ENCODE measurements around the gene TUBGCP3.
"Not testable (repeated sequence)": the region's sequence is repeated elsewhere in the genome, so short reads cannot be mapped to it uniquely, and the experiment has no call there.

Gene TUBGCP3

DNA sequence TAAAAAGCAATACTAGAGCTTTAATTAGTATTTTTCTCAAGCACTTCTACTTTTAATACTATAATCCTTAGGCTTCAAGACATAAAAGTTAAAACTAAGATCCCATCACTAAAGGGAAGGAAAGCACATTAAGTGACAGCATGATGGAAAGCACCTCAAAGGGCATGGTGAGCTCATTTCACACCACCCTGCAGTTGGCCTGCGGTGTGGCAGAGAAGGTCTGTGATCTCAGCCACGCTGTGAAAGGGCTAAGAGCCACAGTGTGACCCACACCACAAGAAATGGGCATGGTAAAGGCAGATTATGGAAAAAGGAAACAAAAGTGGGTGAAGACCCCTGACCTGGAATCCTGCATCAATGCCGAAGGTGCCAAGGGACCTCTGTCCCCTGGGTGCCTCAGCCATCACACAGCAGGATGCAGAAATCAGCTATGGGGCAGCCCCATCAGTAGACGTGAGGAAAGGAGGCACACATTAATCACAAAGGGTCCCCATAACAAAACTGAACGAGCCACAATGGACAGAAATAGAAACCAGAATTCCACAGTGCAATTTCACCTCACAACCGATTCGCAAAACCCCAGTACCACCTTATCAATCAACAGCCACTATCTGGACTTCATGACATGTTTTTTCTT lies 33.6 kb downstream of the TUBGCP3 start:
- Histone ChIP-seq H3K9me3 (ENCODE audit: control insufficient read depth in 1 of 2, low read length in 2 of 2) (no peaks in the 10 kb centered on the region), H3K4me3 (ENCODE audit: low read depth in 1 of 2, low read length in 2 of 2) (no peak overlapping the region), H3K4me1 (ENCODE audit: control insufficient read depth in 1 of 2, insufficient read depth in 2 of 2, low read length in 2 of 2) (no peaks in the 10 kb centered on the region), H3K27me3 (ENCODE audit: low read depth, low read length) (no peaks in the 10 kb centered on the region), H3K27ac (ENCODE audit: low read length) (no peak overlapping the region), H3K36me3 (ENCODE audit: control insufficient read depth in 1 of 2, insufficient read depth in 2 of 2, low read length in 2 of 2) (peaks cover 62 to 84% of the 10 kb centered on the region in 2 donors)

DNA sequence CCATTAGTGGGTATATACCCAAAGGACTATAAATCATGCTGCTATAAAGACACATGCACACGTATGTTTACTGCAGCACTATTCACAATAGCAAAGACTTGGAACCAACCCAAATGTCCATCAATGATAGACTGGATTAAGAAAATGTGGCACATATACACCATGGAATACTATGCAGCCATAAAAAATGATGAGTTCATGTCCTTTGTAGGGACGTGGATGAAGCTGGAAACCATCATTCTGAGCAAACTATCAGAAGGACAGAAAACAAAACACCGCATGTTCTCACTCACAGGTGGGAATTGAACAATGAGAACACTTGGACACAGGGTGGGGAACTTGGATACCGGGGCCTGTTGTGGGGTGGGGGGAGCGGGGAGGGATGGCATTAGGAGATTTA lies 39.0 kb downstream of the TUBGCP3 start:
- not testable (repeated sequence) for H3K4me1 ChIP-seq (ENCODE audit: control insufficient read depth in 1 of 2, insufficient read depth in 2 of 2, low read length in 2 of 2); H3K27me3 ChIP-seq (ENCODE audit: low read depth, low read length); H3K9me3 ChIP-seq (ENCODE audit: control insufficient read depth in 1 of 2, low read length in 2 of 2); H3K4me3 ChIP-seq (ENCODE audit: low read depth in 1 of 2, low read length in 2 of 2); H3K27ac ChIP-seq (ENCODE audit: low read length)
- H3K36me3 ChIP-seq (ENCODE audit: control insufficient read depth in 1 of 2, insufficient read depth in 2 of 2, low read length in 2 of 2): peaks cover 50 to 76% of the 10 kb centered on the region in 2 donors

DNA sequence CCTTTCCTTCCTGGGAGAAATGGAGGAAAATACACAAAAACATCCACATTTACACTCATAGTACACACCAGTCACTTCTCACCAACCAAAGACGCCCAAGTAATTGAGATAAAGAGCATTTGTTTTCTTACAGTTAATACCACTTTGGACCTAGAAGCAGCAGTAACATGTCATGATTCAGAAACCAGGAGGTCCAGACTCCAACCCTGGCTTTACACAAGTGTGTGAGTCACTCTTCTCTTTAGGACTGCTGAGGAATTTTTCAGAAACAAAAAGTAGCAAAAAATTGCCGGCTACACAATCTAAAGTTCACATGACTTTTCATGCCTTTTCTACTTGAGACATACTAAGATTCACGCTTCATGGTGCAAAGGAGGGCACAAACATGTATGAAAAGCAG lies 42.1 kb downstream of the TUBGCP3 start:
- peaks cover 32 to 47% of the 10 kb centered on the region in 2 donors for H3K36me3 ChIP-seq (ENCODE audit: control insufficient read depth in 1 of 2, insufficient read depth in 2 of 2, low read length in 2 of 2)
- H3K27ac ChIP-seq (ENCODE audit: low read length): no peak overlapping the region
- no peaks in the 10 kb centered on the region for H3K9me3 ChIP-seq (ENCODE audit: control insufficient read depth in 1 of 2, low read length in 2 of 2)
- no peak overlapping the region for H3K4me3 ChIP-seq (ENCODE audit: low read depth in 1 of 2, low read length in 2 of 2)
- H3K4me1 ChIP-seq (ENCODE audit: control insufficient read depth in 1 of 2, insufficient read depth in 2 of 2, low read length in 2 of 2): no peaks in the 10 kb centered on the region
- H3K27me3 ChIP-seq (ENCODE audit: low read depth, low read length): no peaks in the 10 kb centered on the region

DNA sequence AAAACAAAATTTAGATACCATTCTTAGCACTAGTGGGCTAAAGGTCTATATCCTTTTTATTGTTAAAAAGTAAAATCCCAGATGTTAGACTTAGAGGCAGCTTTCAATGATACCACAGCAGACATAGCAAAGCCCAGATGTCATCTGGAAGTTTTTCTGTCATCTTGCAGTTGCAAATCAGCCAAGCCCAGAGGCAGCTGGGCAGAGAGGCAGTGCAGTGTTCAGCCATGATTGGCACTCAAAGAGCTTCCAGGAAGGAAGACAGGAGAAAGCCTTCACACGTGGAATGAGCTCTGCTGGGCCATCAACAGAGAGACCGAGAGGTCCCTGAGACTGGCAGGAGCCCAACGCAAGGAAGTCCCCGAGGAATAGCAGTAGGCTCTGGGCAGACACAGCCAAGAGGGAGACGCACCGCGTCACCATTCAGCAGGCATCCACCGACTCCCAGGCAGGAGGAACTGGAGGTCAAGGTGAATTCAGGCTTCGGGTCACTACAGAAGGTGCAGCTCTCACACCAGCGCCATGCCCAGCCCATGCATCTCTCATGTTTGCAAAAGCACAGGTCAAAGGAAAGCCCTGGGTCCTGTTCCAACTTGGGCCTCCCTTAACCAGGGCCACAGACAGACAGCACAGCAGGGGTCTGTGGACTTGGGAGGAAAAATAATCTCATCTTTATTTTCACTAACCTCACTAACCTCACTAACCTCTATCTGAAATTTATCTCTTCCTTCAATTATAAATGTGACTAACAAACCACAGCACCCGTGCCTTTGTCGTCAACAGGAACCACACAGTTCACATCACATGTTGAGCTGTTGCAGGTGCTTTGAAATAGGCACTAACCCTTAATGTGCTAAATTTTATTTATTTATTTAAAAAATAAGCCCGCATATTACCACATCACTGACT lies 54.9 kb downstream of the TUBGCP3 start:
- no peaks in the 10 kb centered on the region for H3K4me1 ChIP-seq (ENCODE audit: control insufficient read depth in 1 of 2, insufficient read depth in 2 of 2, low read length in 2 of 2)
- H3K9me3 ChIP-seq (ENCODE audit: control insufficient read depth in 1 of 2, low read length in 2 of 2): no peaks in the 10 kb centered on the region
- H3K36me3 ChIP-seq (ENCODE audit: control insufficient read depth in 1 of 2, insufficient read depth in 2 of 2, low read length in 2 of 2): peaks cover 0 to 6% of the 10 kb centered on the region in 2 donors
- H3K4me3 ChIP-seq (ENCODE audit: low read depth in 1 of 2, low read length in 2 of 2): no peak overlapping the region
- H3K27me3 ChIP-seq (ENCODE audit: low read depth, low read length): no peaks in the 10 kb centered on the region
- no peak overlapping the region for H3K27ac ChIP-seq (ENCODE audit: low read length)

DNA sequence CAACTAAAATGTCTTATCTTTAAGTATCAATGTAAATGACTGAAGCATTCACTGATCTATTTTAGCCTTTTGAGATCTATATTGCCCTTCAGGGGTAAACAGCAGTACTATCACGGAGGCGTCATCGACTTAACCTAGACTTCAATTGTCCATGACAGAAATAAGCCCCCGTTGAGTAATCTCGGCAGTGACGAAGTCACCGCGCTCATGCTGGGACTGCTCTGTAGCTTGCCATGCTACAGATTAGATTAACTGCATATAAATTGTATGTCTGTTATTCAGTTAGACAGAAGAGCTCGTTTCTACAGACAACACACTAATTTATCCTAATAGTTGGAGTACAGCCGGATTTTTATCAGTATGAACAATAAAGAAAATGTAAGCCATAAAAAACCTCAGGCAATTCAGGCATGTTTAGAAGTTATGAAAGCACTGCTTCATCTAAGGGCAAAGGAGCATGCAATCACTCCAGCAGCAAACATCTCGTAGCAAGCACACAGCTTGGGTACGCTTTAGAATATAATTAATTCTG lies 56.6 kb downstream of the TUBGCP3 start:
- H3K36me3 ChIP-seq (ENCODE audit: control insufficient read depth in 1 of 2, insufficient read depth in 2 of 2, low read length in 2 of 2): peaks cover 0 to 9% of the 10 kb centered on the region in 2 donors
- no peaks in the 10 kb centered on the region for H3K9me3 ChIP-seq (ENCODE audit: control insufficient read depth in 1 of 2, low read length in 2 of 2)
- H3K27me3 ChIP-seq (ENCODE audit: low read depth, low read length): no peaks in the 10 kb centered on the region
- no peaks in the 10 kb centered on the region for H3K4me1 ChIP-seq (ENCODE audit: control insufficient read depth in 1 of 2, insufficient read depth in 2 of 2, low read length in 2 of 2)
- no peak overlapping the region for H3K27ac ChIP-seq (ENCODE audit: low read length)
- no peak overlapping the region for H3K4me3 ChIP-seq (ENCODE audit: low read depth in 1 of 2, low read length in 2 of 2)

DNA sequence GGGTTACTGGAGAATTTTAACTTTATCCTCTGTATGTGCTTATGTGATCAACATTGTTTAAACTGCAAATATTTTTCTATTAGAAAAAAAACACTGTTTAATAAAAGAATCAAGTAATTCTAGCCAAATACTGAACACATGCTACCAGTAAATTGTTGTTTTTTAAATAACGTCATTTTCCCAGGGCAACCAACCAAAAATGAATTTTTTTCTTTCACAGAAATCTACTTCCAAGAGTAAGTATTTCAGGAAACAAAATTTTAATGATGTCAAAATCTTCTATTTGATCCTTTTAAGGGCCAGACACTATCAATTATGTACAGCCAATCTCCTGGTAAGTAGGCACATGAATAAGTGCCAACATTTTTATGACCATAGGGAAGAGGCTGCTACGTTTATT lies 57.1 kb downstream of the TUBGCP3 start:
- H3K4me1 ChIP-seq (ENCODE audit: control insufficient read depth in 1 of 2, insufficient read depth in 2 of 2, low read length in 2 of 2): no peaks in the 10 kb centered on the region

DNA sequence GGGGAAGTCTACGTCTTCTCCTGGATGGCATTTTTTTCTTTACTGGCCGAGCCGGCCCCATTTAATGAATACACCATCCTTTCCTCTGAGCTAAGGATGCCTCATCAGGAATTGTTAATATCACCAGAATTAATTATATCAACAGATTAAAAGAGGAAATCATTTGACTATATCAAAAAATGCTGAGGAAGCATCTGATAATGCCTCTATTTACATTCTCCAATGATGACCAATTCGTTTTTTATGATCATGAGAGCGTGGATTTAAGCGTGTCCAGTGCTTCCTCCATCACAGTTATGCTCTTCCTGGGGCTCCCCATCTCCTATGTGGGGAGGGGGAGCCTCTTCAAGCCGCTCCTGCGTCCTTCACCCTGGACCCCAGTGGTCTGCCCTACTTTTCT lies 58.7 kb downstream of the TUBGCP3 start:
- no peaks in the 10 kb centered on the region for H3K4me1 ChIP-seq (ENCODE audit: control insufficient read depth in 1 of 2, insufficient read depth in 2 of 2, low read length in 2 of 2)
- peaks cover under 1 to 23% of the 10 kb centered on the region in 2 donors for H3K36me3 ChIP-seq (ENCODE audit: control insufficient read depth in 1 of 2, insufficient read depth in 2 of 2, low read length in 2 of 2)
- no peak overlapping the region for H3K27ac ChIP-seq (ENCODE audit: low read length)
- no peak overlapping the region for H3K4me3 ChIP-seq (ENCODE audit: low read depth in 1 of 2, low read length in 2 of 2)
- H3K9me3 ChIP-seq (ENCODE audit: control insufficient read depth in 1 of 2, low read length in 2 of 2): no peaks in the 10 kb centered on the region
- no peaks in the 10 kb centered on the region for H3K27me3 ChIP-seq (ENCODE audit: low read depth, low read length)

More for the DNA sequence above, 57.1 kb downstream of the TUBGCP3 start:
- H3K4me3 ChIP-seq (ENCODE audit: low read depth in 1 of 2, low read length in 2 of 2): no peak overlapping the region
- H3K36me3 ChIP-seq (ENCODE audit: control insufficient read depth in 1 of 2, insufficient read depth in 2 of 2, low read length in 2 of 2): peaks cover 0 to 10% of the 10 kb centered on the region in 2 donors
- H3K9me3 ChIP-seq (ENCODE audit: control insufficient read depth in 1 of 2, low read length in 2 of 2): no peaks in the 10 kb centered on the region
- H3K27ac ChIP-seq (ENCODE audit: low read length): no peak overlapping the region
- no peaks in the 10 kb centered on the region for H3K27me3 ChIP-seq (ENCODE audit: low read depth, low read length)

DNA sequence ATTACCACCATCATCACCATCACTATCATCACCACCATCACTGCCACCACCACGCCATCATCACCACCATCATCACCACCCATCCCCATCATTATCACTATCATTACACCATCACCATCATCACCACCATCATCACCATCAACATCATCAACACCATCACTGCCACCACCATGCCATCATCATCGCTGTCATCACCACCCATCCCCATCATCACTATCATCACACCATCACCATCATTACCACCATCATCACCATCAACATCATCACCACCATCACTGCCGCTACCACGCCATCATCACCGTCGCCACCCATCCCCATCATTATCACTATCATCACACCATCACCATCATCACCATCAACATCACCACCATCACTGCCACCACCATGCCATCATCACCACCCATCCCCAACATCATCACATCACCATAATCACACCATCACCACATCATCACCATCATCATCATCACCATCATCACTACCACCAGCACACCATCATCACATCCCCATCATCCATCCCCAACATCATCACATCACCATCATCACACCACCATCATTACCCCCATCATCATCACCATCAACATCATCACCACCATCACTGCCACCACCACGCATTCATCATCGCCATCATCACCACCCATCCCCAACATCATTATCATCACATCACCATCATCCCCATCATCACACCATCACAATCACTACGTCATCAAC lies 61.7 kb downstream of the TUBGCP3 start:
- no peak overlapping the region for H3K4me3 ChIP-seq (ENCODE audit: low read depth in 1 of 2, low read length in 2 of 2)
- H3K9me3 ChIP-seq (ENCODE audit: control insufficient read depth in 1 of 2, low read length in 2 of 2): no peaks in the 10 kb centered on the region
- no peaks in the 10 kb centered on the region for H3K4me1 ChIP-seq (ENCODE audit: control insufficient read depth in 1 of 2, insufficient read depth in 2 of 2, low read length in 2 of 2)
- peaks cover 14 to 34% of the 10 kb centered on the region in 2 donors for H3K36me3 ChIP-seq (ENCODE audit: control insufficient read depth in 1 of 2, insufficient read depth in 2 of 2, low read length in 2 of 2)
- H3K27ac ChIP-seq (ENCODE audit: low read length): no peak overlapping the region
- no peaks in the 10 kb centered on the region for H3K27me3 ChIP-seq (ENCODE audit: low read depth, low read length)

DNA sequence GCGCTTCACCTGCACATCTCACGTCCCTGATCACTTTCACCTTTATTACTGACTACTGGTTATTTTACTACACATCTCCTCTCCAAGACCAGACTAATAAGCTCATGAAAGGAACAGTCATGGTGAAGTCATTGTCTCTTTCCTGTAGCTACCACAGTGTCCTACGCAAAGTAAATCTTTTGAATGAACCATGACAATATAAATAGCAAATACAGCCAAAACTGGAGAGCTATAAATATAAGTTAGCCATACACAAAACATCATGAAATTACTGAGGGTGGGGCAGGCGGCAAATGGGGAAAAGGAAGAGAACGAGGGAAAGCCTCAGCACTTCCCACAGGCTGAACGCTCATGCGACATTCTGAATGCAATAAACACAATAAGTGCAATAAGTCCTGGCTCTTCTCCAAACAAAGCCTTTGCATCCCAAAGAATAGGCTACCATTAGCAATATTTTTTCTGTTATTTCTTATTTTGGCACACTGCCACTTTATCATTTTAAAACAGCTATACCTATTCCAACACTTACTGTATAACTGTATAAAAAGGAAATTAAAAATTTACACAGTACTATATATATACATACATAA lies 62.5 kb downstream of the TUBGCP3 start:
- Histone ChIP-seq H3K36me3 (ENCODE audit: control insufficient read depth in 1 of 2, insufficient read depth in 2 of 2, low read length in 2 of 2) (peaks cover 21 to 38% of the 10 kb centered on the region in 2 donors), H3K27ac (ENCODE audit: low read length) (no peak overlapping the region), H3K9me3 (ENCODE audit: control insufficient read depth in 1 of 2, low read length in 2 of 2) (no peaks in the 10 kb centered on the region), H3K27me3 (ENCODE audit: low read depth, low read length) (no peaks in the 10 kb centered on the region), H3K4me3 (ENCODE audit: low read depth in 1 of 2, low read length in 2 of 2) (no peak overlapping the region), H3K4me1 (ENCODE audit: control insufficient read depth in 1 of 2, insufficient read depth in 2 of 2, low read length in 2 of 2) (no peaks in the 10 kb centered on the region)

DNA sequence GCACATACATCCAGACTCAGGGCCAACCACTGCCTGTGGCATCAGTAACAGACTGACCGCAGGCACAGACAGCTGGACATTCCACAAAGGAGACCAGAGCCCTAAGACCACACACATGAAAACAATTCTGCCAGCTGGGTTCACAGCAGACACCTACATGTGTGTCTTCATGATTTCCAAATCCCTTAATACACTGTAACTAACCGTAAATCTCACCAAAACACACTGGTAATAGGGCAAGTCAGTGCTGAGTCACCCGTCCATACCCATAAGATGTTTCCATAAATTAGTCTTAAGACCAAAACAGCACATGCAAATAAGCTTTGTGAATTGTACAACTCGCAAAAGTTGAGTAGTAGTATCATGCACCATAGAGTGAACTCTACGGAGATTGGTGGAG lies 65.4 kb downstream of the TUBGCP3 start:
- Histone ChIP-seq H3K27me3 (ENCODE audit: low read depth, low read length) (no peaks in the 10 kb centered on the region), H3K4me3 (ENCODE audit: low read depth in 1 of 2, low read length in 2 of 2) (no peak overlapping the region), H3K4me1 (ENCODE audit: control insufficient read depth in 1 of 2, insufficient read depth in 2 of 2, low read length in 2 of 2) (no peaks in the 10 kb centered on the region), H3K9me3 (ENCODE audit: control insufficient read depth in 1 of 2, low read length in 2 of 2) (no peaks in the 10 kb centered on the region), H3K36me3 (ENCODE audit: control insufficient read depth in 1 of 2, insufficient read depth in 2 of 2, low read length in 2 of 2) (peaks cover 30 to 55% of the 10 kb centered on the region in 2 donors), H3K27ac (ENCODE audit: low read length) (no peak overlapping the region)
